SK-N-SH (cell line): ENCODE results near the gene COPS9. TPM values are rescaled to one million over a fixed set of nuclear protein-coding genes. Genes with fewer than 3 reads are reported as not detected.

ENCODE experiments used
- CTCF ChIA-PET: fragments of 300-600, 350-600 bp; formaldehyde crosslinking; extraction: SDS; loops from one replicate; lab custom pipeline; 2021; lab: Yijun Ruan, JAX
- POLR2A ChIA-PET: fragments of 350-600 bp; sonication (Branson Sonifier 250); formaldehyde crosslinking; extraction: SDS; loops from one replicate; lab custom pipeline; 2020; ENCODE audit warnings: antibody characterized with exemption, inconsistent platforms; lab: Yijun Ruan, JAX
- DNase-seq: peaks from one replicate; pipeline ENCODE4 v3.0.0; 2012
- H2AFZ ChIP-seq: fragments of 200-600 bp; sonication (generic); 2 replicates; pipeline ENCODE4 v1.8.1; 2016; ENCODE audit warnings: antibody characterized with exemption, mild to moderate bottlenecking, low read depth
- H3F3A ChIP-seq: fragments of 200-600 bp; sonication (generic); replicated peaks from 2 replicates; pipeline ENCODE3; 2016; ENCODE audit warnings: antibody characterized with exemption, mild to moderate bottlenecking; ENCODE audit not compliant: insufficient read depth
- H3K27ac ChIP-seq, 2 experiments: fragments of 200-500 bp in 1 of 2; fragments of 200-600 bp in 1 of 2; sonication (Bioruptor generic) in 1 of 2; sonication (generic), shearing (Covaris generic) in 1 of 2; 2 replicates each; pipeline versions ENCODE4 v1.5.1 to v1.6.1; 2014 to 2016; ENCODE audit warnings: low read depth in 2 of 2, inconsistent platforms in 1 of 2, low read length in 1 of 2, mild to moderate bottlenecking in 1 of 2, mixed read lengths in 1 of 2
- H3K27me3 ChIP-seq: fragments of 200-600 bp; sonication (generic), shearing (Covaris generic); 2 replicates; pipeline ENCODE4 v1.6.1; 2016; ENCODE audit warnings: mixed run types; ENCODE audit not compliant: insufficient read depth
- H3K36me3 ChIP-seq, 2 experiments: fragments of 200-500 bp in 1 of 2; fragments of 200-600 bp in 1 of 2; sonication (Bioruptor generic) in 1 of 2; sonication (generic) in 1 of 2; replicated peaks in 1 of 2; 2 replicates each; pipeline versions ENCODE3 to v1.5.1; 2014 to 2016; ENCODE audit warnings: low read length in 1 of 2, mild to moderate bottlenecking in 1 of 2; ENCODE audit not compliant: insufficient read depth in 2 of 2, control insufficient read depth in 1 of 2
- H3K4me1 ChIP-seq, 2 experiments: fragments of 200-500 bp in 1 of 2; fragments of 200-600 bp in 1 of 2; sonication (Bioruptor generic) in 1 of 2; sonication (generic), shearing (Covaris generic) in 1 of 2; 2 replicates each; pipeline versions ENCODE4 v1.5.1 to v1.6.1; 2014 to 2016; ENCODE audit warnings: low read depth in 1 of 2, low read length in 1 of 2, mixed run types in 1 of 2; ENCODE audit not compliant: insufficient read depth in 2 of 2, control insufficient read depth in 1 of 2
- H3K4me2 ChIP-seq: fragments of 200-600 bp; sonication (generic), shearing (Covaris generic); 2 replicates; pipeline ENCODE4 v1.6.1; 2017; ENCODE audit warnings: mixed run types
- H3K4me3 ChIP-seq, 2 experiments: fragments of 200-500 bp in 1 of 2; fragments of 200-600 bp in 1 of 2; sonication (Bioruptor generic) in 1 of 2; sonication (generic), shearing (Covaris generic) in 1 of 2; 2 replicates each; pipeline versions ENCODE4 v1.5.1 to v1.8.1; 2014 to 2016; ENCODE audit warnings: low read depth in 2 of 2, inconsistent platforms in 1 of 2, low read length in 1 of 2, mild to moderate bottlenecking in 1 of 2, mixed read lengths in 1 of 2, moderate library complexity in 1 of 2
- H3K79me2 ChIP-seq: fragments of 200-600 bp; sonication (generic); 2 replicates; pipeline ENCODE4 v1.8.1; 2017; ENCODE audit warnings: mild to moderate bottlenecking; ENCODE audit not compliant: insufficient read depth
- H3K9ac ChIP-seq: fragments of 200-600 bp; sonication (generic); 2 replicates; pipeline ENCODE4 v1.6.1; 2017; ENCODE audit warnings: mixed run types
- H3K9me2 ChIP-seq: fragments of 200-600 bp; sonication (generic); 2 replicates; pipeline ENCODE4 v1.6.1; 2017; ENCODE audit warnings: mixed run types
- H3K9me3 ChIP-seq: fragments of 200-600 bp; sonication (generic); 2 replicates; pipeline ENCODE4 v1.6.1; 2017; ENCODE audit warnings: mixed run types, mild to moderate bottlenecking, moderate library complexity
- H4K20me1 ChIP-seq: fragments of 200-600 bp; sonication (generic); 2 replicates; pipeline ENCODE4 v1.6.1; 2017; ENCODE audit warnings: mild to moderate bottlenecking, mixed run types; ENCODE audit not compliant: insufficient read depth
- CHD2 ChIP-seq: fragments of 150-350 bp; IDR thresholded peaks from 2 replicates; pipeline ENCODE4 v1.6.1; 2018; ENCODE audit warnings: low read length; ENCODE audit not compliant: partially characterized antibody
- ELF1 ChIP-seq: IDR thresholded peaks from 2 replicates; pipeline ENCODE4 v1.4.0; 2012
- FOXJ3 ChIP-seq: sonication (generic); formaldehyde crosslinking; IDR thresholded peaks from 2 replicates; pipeline ENCODE4 v1.5.1; 2020; ENCODE audit warnings: mild to moderate bottlenecking, missing genetic modification reagents
- FOXM1 ChIP-seq: IDR thresholded peaks from 2 replicates; pipeline ENCODE4 v1.4.0; 2012; ENCODE audit warnings: low read depth, mild to moderate bottlenecking
- PBX3 ChIP-seq: IDR thresholded peaks from 2 replicates; pipeline ENCODE4; 2012
- POLR2AphosphoS5 ChIP-seq: IDR thresholded peaks from 2 replicates; pipeline ENCODE4 v1.6.1; 2012; ENCODE audit warnings: low read depth, low read length
- RFX5 ChIP-seq: IDR thresholded peaks from 2 replicates; pipeline ENCODE4 v1.6.1; 2012; ENCODE audit warnings: mild to moderate bottlenecking, improper control_type of control experiment, low read length
- SMC3 ChIP-seq: IDR thresholded peaks from 2 replicates; pipeline ENCODE4 v1.6.1; 2012; ENCODE audit warnings: low read depth, low read length, improper control_type of control experiment
- TCF12 ChIP-seq: IDR thresholded peaks from 2 replicates; pipeline ENCODE4 v1.4.0; 2012
- USF2 ChIP-seq: fragments of 150-350 bp; IDR thresholded peaks from 2 replicates; pipeline ENCODE4 v1.6.1; 2017; ENCODE audit warnings: antibody characterized with exemption, low read length, low read depth, borderline replicate concordance
- WGBS: methylation state at CpG from one replicate; pipeline ENCODE4 v1.1.6; 2017; ENCODE audit warnings: low lambda C conversion rate; 5-methylcytosine and 5-hydroxymethylcytosine counted together
- polyA plus RNA-seq, 3 experiments: library from polyadenylated mRNA; depleted of rRNA; stranded (reverse); fragments of >200 nt; gene quantifications; 2 replicates each; pipeline ENCODE4 v1.2.3, GENCODE V29; 2012
- TF ChIP-seq, protein P1 (sequence below): IDR thresholded peaks from 2 replicates; pipeline ENCODE4 v1.6.1; 2012; ENCODE audit warnings: mild to moderate bottlenecking, low read depth, low read length, moderate library complexity

Gene COPS9
- polyA plus RNA-seq, 1 of the 3 experiments (the other 2 are of a cell fraction) = 717 TPM

- no peak for DNase-seq
- WGBS = 51% methylated on average over 5 of the region's 5 CpGs
Observed at GRCh38 chr2:240162032-240162431, 25.9 kb upstream of the COPS9 start.

DNA sequence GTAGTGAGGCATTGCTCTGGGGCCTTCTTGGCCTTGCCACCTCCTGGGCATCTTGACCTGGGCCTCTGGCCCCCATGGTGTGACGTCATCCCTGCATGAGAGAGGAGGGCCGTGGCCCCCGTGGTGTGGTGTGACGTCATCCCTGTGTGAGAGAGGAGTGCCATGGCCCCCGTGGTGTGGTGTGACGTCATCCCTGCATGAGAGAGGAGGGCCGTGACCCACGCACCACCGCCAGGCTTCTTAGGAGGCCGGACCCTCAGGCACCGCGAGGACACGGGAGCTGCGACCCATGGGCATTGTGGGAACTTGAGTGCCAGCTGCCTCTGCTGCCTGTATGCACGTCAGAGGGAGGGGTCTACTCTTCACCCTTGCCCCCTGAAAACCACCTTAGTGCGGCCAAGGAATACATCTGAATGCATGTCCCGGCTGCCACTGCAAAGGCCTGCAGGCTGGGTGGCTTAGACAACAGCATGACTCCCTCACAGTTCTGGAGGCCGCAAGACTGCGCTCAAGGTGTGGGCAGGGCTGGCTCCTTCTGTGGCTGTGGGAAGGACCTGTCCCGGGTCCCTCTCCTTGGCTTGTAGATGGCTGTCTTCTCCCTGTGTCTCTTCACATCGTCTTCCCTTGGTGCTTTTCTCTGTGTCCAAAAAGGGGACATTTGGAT, 25.1 kb upstream of the COPS9 start:
- ChIA-PET POLR2A (no interaction called here), CTCF (no interaction called here)
- H4K20me1 ChIP-seq = no peaks in the 10 kb centered on the region
- H3F3A ChIP-seq = no peaks in the 10 kb centered on the region
- H3K36me3 ChIP-seq = no peaks in the 10 kb centered on the region
- no peak overlapping the region for H3K27ac ChIP-seq
- H3K4me1 ChIP-seq = no peaks in the 10 kb centered on the region
- H3K9ac ChIP-seq = no peak overlapping the region
- no peak for DNase-seq
- TF ChIP-seq SMC3 (no peak), POLR2AphosphoS5 (no peak), ELF1 (no peak), FOXM1 (no peak), RFX5 (no peak), TCF12 (no peak), PBX3 (no peak), USF2 (no peak)
- TF ChIP-seq, protein P1, sequence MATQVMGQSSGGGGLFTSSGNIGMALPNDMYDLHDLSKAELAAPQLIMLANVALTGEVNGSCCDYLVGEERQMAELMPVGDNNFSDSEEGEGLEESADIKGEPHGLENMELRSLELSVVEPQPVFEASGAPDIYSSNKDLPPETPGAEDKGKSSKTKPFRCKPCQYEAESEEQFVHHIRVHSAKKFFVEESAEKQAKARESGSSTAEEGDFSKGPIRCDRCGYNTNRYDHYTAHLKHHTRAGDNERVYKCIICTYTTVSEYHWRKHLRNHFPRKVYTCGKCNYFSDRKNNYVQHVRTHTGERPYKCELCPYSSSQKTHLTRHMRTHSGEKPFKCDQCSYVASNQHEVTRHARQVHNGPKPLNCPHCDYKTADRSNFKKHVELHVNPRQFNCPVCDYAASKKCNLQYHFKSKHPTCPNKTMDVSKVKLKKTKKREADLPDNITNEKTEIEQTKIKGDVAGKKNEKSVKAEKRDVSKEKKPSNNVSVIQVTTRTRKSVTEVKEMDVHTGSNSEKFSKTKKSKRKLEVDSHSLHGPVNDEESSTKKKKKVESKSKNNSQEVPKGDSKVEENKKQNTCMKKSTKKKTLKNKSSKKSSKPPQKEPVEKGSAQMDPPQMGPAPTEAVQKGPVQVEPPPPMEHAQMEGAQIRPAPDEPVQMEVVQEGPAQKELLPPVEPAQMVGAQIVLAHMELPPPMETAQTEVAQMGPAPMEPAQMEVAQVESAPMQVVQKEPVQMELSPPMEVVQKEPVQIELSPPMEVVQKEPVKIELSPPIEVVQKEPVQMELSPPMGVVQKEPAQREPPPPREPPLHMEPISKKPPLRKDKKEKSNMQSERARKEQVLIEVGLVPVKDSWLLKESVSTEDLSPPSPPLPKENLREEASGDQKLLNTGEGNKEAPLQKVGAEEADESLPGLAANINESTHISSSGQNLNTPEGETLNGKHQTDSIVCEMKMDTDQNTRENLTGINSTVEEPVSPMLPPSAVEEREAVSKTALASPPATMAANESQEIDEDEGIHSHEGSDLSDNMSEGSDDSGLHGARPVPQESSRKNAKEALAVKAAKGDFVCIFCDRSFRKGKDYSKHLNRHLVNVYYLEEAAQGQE = no peak
- H3K79me2 ChIP-seq = no peaks in the 10 kb centered on the region
- H2AFZ ChIP-seq = no peak overlapping the region
- 47% methylated on average over 9 of the region's 21 CpGs for WGBS
- H3K4me3 ChIP-seq = no peak overlapping the region
- no peaks in the 10 kb centered on the region for H3K9me3 ChIP-seq
- no peaks in the 10 kb centered on the region for H3K9me2 ChIP-seq
- H3K4me2 ChIP-seq = no peak overlapping the region
- no peaks in the 10 kb centered on the region for H3K27me3 ChIP-seq

More at GRCh38 chr2:240162032-240162431, 25.9 kb upstream of the COPS9 start:
- Histone ChIP-seq H4K20me1 (no peaks in the 10 kb centered on the region), H3K9me3 (no peaks in the 10 kb centered on the region), H3K36me3 (no peaks in the 10 kb centered on the region), H3K4me1 (no peaks in the 10 kb centered on the region), H3K79me2 (no peaks in the 10 kb centered on the region), H3K27ac (no peak overlapping the region), H3K4me2 (no peak overlapping the region), H3K9ac (no peak overlapping the region), H3K4me3 (no peak overlapping the region), H3F3A (no peaks in the 10 kb centered on the region), H3K9me2 (no peaks in the 10 kb centered on the region), H2AFZ (no peak overlapping the region), H3K27me3 (no peaks in the 10 kb centered on the region)
- POLR2A ChIA-PET = no interaction called here
- TF ChIP-seq FOXJ3 (CRISPR knock-in tag) (no peak), RFX5 (no peak), CHD2 (no peak)
- CTCF ChIA-PET = no interaction called here
